HuH-7.5 (cell line): ENCODE results near the gene RGS5.

Experiments
- DNase-seq: peaks from one replicate; pipeline ENCODE4 v3.0.0; 2011; ENCODE audit warnings: low spot score

Gene RGS5

DNA sequence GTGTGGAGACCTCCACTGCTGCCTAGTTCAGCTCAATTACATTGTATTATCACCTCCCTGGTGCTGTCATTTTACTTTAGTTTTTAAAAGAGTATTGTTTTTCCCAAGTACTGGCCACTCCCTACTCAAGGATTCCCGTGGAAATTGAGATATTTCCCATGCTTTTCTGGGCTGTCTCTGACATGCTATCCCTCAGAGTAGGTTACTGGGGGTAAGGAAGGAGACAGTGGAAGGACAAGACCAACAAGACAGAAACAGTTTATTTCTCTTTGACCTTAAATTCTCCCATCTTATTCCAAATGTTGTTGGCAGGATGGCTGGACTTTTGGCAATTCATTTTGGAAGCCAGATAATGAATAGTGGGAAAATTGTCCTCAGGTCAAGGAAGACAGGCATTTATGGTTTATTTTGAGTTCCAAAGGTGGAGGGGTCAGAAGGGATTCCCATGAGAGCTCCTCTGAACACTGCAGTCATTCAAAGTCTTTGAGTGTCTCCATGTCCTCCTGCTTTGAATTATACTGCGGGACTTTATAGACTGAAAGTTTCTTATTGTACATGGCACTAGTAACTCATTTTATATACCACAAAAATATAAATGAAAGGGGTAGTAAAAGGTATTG is 20.3 kb downstream of the RGS5 start:
- no peak for DNase-seq

DNA sequence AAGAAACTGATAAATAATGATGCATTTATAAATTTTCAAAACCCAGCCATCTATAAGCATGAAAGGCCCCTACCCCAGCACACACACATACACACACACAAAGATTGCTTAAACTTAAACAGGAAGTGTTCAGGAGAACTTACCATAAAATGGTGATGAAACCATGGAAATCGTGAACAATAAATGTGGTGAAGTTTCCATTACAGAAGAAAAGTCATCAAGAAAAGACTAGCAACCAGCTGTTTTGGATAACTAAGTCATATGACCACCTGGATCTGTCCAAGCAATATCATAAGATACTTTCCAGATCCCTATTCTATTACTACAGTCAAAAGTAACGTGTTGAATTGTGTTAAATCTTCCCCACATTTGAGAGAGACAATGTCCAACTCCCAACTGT is 24.1 kb downstream of the RGS5 start:
- DNase-seq, result no peak

DNA sequence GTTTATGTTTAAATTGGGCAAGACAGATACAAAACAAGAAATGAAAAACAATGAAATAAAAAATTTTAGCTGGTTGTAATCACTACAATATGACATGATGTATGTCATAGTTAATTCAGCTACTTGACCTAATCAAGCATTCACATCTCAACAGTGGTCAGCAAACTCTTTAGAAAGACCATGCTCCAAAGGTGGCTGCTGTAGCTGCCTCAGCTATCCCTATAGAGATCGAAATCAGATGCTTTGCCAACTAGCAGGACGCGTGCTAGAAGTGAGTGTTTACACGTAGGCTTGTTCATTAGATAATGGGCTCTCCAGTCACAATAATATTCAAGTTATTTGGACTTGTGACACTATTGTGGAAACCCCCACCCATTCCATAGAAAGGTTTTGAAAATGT is 25.9 kb downstream of the RGS5 start:
- DNase-seq, result no peak

DNA sequence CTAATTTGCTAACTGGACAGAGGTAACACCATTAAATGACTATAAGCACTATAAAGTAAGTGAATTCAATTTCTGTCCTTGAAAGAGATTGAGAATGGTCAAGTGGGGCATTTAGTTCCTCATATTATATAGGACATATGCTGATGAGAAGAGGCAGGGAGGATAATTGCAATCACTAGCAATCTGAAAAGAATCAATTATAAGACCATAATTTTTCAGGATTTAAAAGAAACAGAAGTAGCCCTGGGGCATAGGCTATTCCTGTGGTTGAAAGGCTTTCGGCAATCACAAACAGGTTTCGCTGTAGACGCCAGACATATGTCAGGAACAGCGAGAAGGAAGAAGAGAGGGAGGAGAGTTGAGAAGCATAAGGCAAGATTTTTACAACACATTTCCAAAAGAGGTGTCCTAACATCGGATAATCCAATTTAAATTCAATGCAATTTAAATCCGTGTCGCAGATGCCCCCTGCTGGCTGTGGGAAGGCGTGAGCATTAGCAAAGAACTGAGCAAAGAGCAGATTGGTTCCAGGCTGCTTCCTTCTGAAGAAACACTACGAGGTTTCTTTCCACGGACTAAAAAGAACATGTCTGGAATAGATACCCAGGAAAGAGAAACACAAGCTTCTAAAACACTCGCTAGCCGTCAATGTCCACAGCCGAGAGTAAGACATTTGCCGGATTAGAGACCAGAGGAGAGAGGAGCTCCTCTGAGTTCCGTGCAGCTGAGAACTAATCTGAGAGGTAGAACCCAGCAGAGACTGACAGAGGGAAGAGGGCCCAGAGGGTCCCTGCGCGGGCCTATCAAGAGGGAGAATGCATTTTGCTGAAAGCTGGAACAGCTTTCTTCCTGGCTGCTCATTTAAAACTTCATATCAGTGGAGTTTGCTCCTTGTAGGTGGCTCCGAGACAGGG is 27.9 kb downstream of the RGS5 start:
- no peak for DNase-seq

DNA sequence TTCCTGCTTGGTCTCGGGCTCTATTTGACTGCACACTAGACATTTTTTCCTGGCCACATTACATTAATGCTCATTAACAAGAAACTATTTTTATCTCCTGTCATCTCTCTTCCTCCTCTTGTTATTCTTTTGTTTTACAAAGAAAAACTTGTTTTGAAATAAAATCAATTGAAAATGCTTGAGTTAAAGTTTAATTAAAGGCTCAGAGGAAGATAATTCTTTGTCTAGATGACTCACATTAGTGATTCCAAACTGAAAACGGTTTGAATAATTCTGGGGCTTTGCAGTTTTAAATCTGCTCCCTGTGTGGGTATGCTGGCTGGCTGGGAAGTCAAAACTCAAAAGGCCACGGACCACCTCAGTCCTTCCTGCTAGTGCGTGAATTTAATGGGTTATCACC is 29.6 kb downstream of the RGS5 start:
- DNase-seq, result no peak

DNA sequence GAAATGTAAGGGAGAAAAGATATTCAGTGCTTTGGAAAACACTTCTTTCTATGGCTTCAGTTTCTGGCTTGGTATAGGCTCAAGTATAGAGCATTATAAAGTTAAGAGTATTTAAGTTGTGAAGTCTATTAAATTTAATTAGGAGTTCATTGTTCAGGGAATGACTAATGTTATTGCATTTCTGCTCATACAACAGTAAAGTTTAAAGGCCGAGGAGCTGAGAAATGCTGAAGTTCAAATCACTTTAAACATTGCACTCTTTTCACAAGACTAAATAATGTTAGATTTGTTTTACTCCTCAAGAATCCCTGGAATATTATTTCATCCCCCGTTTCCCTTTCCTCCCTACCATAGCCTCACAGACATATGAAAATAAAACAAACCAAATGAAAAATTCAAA is 30.1 kb downstream of the RGS5 start:
- DNase-seq, result no peak

DNA sequence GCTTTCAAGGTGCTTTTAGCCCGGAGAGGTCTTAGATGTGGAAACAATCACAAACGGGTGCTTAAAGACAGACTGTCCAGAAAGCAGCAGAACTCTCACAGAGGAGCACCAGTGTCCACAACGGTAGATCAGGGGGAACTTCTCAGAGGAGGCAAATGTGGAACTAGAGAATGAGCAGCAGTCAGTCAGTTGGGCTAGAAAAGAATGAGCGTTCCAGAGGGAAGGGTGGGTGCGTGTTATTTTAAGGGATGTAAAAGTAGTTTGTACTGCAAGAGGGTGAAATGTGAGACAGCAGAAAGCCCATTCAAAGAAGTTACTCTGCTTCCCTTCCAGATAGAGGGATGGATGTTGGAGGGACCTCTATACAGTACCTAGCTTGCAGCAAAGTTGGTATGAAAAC is 30.9 kb downstream of the RGS5 start:
- DNase-seq, result no peak

DNA sequence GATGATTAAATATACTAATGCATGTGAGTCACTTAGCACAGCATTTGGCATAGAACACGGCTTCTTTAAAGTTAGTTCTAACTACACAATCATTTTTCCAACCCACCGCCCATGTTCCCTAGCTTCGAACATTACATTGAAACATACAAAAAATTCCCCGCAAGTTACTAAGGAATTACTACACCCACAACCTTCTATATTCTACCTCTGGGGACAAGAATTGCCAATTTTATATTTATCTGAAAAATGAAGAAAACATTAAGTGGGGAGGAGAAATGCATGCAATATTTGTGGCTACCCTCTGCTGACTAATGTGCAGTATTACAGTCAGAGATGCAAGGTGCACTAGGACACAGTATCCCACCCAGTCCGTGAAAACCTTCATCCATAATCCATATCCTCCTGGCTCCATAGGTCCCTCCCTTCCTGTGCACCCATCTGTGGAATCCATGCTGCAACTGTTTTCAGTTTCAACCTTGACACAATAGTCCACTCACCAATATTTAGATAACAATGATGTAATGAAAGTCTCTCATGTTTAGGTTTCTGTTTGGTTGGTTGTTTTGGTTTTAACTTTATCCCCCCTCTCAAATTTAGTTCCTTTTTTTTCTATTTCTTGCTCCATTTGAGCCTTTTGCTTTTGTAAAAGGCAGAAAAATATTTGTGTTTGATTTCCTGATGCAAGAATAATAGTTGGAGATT is 31.6 kb downstream of the RGS5 start:
- DNase-seq, result no peak

DNA sequence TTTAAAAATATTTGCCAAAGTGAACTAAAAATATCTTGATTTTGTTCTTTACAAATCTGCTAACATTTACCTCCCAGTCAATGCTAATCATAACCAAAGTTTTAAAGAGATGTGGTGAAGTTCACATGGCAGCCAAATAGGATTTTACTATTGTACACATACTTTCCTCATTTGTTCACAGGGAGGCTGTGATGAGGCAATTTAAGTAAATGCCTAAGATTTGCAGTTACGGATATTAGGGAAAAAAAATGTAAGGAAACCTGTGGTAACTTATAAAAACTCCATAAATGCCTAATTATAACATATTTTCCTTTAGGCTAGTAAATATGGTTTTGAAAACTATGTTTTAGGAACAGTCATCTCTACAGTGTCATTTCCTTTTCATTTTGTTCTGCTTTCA is 32.4 kb downstream of the RGS5 start:
- DNase-seq, result no peak

DNA sequence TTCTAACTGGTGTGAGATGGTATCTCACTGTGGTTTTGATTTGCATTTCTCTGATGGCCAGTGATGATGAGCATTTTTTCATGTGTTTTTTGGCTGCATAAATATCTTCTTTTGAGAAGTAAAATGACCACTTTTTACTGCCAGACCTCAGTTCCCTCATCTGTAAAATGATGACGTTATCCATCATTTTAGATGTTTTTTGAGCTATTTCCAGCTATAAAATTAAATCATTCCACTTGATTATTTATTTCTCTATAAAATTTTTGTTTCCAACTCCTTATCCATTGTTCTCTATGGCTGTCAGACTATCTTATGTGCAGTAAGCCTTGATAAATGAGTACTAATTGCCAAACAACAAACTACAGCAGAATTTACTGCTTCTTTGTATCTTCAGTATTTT is 33.2 kb downstream of the RGS5 start:
- DNase-seq, result no peak

DNA sequence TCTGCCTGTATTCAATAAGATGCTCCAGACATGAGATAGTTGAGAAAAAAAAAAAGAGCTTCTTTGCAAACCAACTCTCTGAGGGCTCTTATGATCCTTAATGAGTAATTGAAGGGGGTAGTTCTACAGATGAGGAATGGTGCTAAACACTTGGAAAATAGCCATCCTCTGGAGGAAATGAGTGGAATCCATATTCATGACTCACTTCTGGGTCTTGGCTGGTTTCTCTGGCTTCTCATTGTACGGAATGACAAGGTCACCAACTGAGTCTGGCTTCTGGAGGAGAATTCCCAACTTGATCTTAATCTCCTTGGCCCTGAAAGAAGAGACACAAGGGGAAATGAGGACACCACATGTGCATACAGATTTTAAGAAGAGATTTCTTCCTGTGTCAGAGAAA is 34.7 kb downstream of the RGS5 start:
- no peak for DNase-seq

DNA sequence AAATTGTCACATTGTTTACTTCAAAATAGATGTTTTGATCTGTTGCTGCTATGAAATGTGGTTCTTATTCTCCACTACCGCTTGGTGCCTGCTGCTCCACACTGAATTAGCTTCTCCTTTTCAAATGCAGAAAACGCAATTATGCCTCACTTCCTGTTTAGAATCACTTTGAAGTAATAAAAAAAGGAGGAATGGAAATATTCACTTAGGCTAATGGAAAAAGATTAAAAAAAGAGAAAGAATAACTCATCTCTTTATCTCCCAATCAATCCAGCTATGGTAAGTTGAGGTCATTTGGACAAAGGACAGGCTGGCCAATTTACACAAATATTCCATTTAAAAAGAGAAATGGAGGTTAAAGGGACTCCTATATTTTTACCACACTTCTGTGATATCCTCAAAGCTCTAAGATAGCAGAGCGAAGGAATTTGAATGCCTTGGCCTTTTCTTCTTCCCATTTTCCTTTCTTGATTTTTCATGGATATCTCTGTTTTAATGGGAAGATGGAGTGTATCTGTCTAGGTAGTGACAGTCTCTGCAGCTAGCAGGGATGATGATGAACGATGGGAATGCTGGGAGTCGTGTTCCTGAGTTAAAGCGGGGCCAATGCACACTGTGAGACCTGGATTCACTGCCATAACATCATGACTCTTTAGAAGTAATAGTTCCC is 35.7 kb downstream of the RGS5 start:
- no peak for DNase-seq

DNA sequence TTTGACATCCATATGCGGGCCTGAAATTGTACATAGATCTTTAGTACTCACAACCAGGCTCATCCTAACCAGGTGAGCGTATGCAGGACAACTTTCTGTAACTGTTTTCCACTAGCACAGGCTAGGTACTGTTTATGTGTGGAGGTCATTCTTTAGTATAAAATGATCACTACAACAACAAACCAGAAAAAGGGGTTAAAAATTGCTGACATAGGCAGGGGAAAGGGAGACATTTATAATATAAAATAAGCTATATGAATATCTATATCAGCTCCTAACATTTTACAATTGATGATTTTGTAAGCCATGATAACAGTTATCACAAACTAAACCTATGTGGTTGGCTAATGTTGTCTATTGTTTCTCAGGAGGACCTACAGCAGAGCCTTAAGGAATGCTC is 37.6 kb downstream of the RGS5 start:
- no peak for DNase-seq

DNA sequence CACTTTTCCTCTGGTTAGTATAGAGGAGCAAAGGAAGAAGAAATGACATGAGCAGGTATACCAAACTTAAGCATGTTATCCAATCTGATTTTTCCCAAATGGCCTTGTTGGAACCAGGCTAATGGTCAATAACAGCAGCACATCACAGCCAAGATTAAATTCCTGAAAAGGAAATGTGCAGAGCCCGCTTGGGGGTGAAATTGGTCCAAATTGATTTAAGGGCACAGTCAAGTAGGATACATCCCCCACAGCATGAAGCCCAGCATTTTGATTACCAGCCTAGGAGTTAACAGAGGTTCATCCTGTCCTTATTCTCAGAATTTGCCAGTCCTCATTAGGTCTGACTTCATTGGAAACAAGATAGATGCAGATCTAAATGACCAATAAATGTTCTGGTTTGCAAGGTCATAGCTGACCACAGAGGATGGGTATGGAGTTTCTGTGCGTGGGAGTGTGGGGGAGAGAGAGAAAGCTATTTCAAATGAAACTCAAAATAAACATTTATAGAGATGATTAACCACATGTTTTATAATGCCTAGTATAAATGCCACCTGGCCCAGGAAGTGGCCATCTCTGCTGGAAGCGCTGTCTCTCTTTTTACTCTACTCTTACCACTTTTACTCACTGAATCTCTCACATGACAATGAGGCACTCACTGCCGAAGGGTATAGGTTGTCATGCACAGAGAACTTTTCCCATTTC is 38.7 kb downstream of the RGS5 start:
- no peak for DNase-seq

DNA sequence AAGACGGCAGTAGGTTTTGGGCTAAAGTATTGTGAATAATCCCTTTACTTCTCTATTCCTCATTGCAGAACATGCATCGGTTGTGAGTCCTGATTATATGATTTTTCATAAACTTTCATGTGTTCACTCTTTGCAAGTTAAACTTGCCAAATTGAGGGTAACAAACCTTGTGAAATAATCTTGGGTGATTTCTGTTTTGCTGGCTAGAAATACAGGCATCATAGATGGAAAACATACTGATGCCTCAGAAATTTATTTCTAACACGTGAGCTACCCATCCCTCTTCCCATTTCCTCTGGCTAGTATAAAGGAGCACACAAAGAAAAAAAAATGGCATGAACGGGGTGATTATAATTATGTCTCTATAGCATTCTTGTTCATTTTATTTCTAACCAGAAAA is 39.6 kb downstream of the RGS5 start:
- no peak for DNase-seq

DNA sequence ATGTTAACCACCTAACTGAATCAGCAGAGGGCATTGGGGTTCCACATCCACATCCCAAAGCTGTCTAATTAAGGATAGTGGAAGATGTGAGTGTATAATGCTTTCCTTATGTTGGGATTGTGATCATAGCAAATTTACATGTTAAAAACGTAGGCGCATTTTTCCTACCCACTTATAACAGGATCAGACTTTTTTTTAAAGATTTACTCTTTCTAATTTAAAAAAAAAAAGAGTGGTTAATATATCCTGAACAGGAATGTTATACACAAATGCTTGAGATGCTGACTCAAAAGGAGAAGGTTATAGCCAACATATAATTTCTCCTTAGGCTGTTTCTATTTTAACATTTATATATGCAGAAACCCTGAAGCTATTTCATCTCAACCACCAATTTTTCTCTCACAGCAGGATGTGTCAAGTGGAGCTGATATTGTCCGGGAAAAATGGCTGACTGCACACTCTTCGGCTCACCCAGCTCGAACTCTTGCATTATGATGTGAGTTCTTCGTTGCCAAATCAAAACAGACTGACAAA is 40.3 kb downstream of the RGS5 start:
- DNase-seq, result no peak

DNA sequence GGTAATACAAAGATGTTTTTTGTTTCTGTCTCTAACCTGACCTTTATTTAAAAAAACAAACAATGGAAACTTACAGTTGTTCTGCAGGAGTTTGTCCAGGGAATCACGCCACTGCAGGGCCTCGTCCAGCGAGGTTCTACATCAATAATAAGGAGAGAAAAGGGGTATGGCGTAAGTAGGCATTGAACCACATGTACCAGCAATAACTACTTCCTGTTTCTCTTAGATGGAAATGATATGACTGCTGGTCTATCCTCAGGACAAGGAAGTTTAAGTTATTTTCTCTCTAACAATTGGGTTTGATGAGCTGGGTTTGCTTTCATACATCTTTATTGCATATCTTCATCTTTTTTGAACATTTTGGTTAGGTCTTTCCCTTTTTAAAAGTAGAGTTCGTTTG is 40.9 kb downstream of the RGS5 start:
- DNase-seq, result no peak

DNA sequence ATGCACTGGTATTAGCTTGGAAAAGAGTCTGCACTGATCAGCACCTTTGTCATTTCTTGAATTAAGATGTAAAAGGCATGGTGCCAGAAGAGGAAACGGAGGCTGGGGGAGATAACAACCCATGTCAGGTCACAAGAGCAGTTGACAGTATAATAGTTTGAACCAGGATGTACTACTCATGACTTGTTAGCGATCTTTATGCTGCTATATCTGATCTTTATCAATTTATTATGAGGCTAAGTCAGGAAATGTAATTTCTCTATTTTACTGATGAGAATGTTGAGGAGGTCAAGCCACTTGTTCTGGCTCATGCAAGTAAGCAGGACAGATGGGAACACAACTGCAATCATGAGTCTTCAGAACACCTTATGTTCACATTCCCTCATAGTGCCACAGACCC is 41.4 kb downstream of the RGS5 start:
- no peak for DNase-seq

DNA sequence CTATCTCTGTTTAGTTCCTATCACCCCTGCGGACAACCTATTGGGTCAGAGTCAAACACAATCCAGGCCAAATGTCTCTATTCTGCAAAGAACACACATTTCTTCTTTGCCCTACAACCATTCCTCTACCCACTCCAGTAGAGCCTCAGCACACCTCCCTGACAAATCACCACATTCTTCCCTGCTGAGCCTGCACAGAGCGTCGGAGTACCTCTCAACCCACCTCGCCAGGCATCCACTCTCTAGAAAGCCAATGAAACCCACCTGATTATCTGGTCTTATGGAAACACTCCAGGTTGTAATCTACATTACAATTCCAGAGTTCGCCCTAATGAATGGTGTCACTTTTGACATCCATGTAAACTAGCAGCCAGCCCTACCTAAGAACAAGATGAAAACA is 47.1 kb downstream of the RGS5 start:
- no peak for DNase-seq

DNA sequence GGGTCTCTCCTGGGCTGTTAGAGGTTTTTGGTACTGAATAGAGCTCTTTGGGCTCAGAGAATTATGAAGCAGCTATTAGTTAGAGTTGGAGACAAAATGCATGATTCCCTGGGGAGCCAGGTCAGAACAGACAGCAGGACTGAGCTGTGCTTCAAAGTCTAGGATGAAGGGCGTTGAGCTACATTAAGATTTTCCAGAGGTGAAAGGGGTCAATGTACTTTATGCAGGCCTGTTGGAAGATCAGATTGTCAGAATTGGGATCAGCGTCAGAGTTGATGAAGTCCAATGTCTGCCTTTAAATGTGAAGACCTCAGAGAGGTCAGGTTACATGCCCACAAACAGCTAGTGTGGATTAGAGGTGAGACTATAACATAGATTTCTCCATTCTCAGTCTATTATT is 53.8 kb downstream of the RGS5 start:
- no peak for DNase-seq

DNA sequence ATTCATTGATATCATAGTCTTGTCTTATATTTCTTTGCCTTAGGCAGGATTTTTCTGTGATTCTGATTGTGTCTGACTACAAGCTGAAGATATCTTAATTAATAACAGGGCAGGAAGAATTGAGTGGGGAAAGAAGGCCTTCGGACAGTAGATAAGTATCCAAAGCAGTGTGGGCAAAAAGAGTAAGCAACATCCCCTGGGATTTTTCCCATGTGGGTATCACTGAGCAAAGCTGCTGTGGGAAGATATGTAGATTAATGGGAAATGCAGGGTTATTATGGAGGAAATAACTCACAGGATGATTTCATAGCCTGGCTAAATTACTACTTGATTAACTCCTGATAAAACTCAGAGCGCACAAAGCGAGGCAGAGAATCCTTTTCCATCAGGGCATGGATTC is 55.7 kb downstream of the RGS5 start:
- DNase-seq, result no peak

DNA sequence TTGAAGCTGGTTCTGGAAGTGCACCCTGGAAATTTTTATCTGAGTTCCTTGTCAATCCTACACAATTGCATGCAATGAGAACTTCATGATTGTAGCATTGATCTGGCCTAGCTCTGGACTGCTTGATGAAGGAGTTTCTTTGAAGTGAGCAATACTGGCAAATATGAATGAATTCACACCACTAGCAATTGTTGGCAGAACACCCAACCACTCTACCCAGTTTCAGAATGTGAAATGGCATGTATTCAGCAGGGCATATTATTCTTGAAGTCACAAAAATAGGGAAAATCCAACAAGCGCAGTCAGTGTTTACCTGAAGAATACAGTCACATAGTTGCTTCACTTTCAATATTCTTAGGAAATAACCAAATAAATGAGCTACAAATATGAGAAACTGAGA is 57.3 kb downstream of the RGS5 start:
- DNase-seq, result no peak
